Prostate gland (tissue), 2 donors: Measurements from ENCODE around the gene UCK2. TPM values are rescaled to one million over a fixed set of nuclear protein-coding genes. Genes with fewer than 3 reads are reported as not detected.

Experiments used
- DNase-seq: peaks from one replicate; pipeline ENCODE4 v3.0.0-alpha.2; 2019; ENCODE audit warnings: low spot score
- H3K27ac ChIP-seq, 2 donors: fragments of 200-600 bp; sonication (generic); 2 replicates each; pipeline ENCODE4 v1.5.1; 2017 to 2019
- H3K27me3 ChIP-seq: fragments of 200-600 bp; sonication (generic); replicated peaks from 2 replicates; pipeline ENCODE4 v1.5.1; 2019; ENCODE audit not compliant: insufficient read depth
- H3K36me3 ChIP-seq, 2 donors: fragments of 200-600 bp; sonication (generic); 1 replicate in 1 of 2; 2 replicates in 1 of 2; pipeline versions ENCODE4 v1.5.1 to v1.8.1; 2017 to 2019
- H3K4me1 ChIP-seq: fragments of 200-600 bp; sonication (generic); replicated peaks from 2 replicates; pipeline ENCODE4 v1.5.1; 2019
- H3K4me3 ChIP-seq, 2 donors: fragments of 200-600 bp; sonication (generic); 2 replicates each; pipeline ENCODE4 v1.5.1; 2017 to 2019
- H3K9me3 ChIP-seq: fragments of 200-600 bp; sonication (generic); 2 replicates; pipeline ENCODE4 v1.5.1; 2017
- POLR2A ChIP-seq: fragments of 450-650 bp; IDR thresholded peaks from one replicate; pipeline ENCODE4 v1.6.1; 2016; ENCODE audit warnings: antibody characterized with exemption, mild to moderate bottlenecking
- POLR2AphosphoS5 ChIP-seq: sonication (generic); formaldehyde crosslinking; IDR thresholded peaks from one replicate; pipeline ENCODE4 v1.6.1; 2017; ENCODE audit warnings: antibody characterized with exemption
- WGBS: methylation state at CpG from one replicate; pipeline ENCODE4 v1.1.5; 2018; 5-methylcytosine and 5-hydroxymethylcytosine counted together
- intact Hi-C: fragments of 100-400 bp; cut with DNase I; formaldehyde crosslinking; loops from one replicate; pipeline ENCODE4 v1.14.2; 2022
- total RNA-seq, 2 donors: library from RNA; depleted of rRNA; stranded (reverse); fragments of >200 nt; gene quantifications; one replicate each; pipeline ENCODE4 v1.1.0, GENCODE V29; 2016
- TF ChIP-seq, protein P1 (sequence below), 4 experiments: fragments of 200-600 bp in 2 of 4; fragments of 450-650 bp in 2 of 4; sonication (generic) in 2 of 4; IDR thresholded peaks; 1 replicate in 3 of 4; 2 replicates in 1 of 4; pipeline ENCODE4 v1.5.1; 2016 to 2019; ENCODE audit warnings: antibody characterized with exemption in 4 of 4, mild to moderate bottlenecking in 2 of 4, moderate library complexity in 2 of 4

Gene UCK2
- total RNA-seq, 2 donors from 2014 or later, result 23.8 to 25.9 TPM

- no peaks in the 10 kb centered on the region for H3K27me3 ChIP-seq
- 61% methylated on average over 4 of the region's 4 CpGs for WGBS
- H3K4me3 ChIP-seq, result no peak overlapping the region
- no peaks in the 10 kb centered on the region for H3K36me3 ChIP-seq
- H3K4me1 ChIP-seq, result no peaks in the 10 kb centered on the region
- H3K27ac ChIP-seq, result no peak overlapping the region
- no peaks in the 10 kb centered on the region for H3K9me3 ChIP-seq
- TF ChIP-seq POLR2A (no peak), POLR2AphosphoS5 (no peak)
- TF ChIP-seq, protein P1, sequence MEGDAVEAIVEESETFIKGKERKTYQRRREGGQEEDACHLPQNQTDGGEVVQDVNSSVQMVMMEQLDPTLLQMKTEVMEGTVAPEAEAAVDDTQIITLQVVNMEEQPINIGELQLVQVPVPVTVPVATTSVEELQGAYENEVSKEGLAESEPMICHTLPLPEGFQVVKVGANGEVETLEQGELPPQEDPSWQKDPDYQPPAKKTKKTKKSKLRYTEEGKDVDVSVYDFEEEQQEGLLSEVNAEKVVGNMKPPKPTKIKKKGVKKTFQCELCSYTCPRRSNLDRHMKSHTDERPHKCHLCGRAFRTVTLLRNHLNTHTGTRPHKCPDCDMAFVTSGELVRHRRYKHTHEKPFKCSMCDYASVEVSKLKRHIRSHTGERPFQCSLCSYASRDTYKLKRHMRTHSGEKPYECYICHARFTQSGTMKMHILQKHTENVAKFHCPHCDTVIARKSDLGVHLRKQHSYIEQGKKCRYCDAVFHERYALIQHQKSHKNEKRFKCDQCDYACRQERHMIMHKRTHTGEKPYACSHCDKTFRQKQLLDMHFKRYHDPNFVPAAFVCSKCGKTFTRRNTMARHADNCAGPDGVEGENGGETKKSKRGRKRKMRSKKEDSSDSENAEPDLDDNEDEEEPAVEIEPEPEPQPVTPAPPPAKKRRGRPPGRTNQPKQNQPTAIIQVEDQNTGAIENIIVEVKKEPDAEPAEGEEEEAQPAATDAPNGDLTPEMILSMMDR (IDR thresholded peaks at IDR 0.05), result no peak
- intact Hi-C loops, result no loop called here
- DNase-seq, result no peak
Measured at GRCh38 chr1:165942062-165942461, 114.6 kb downstream of the UCK2 start.

- Histone ChIP-seq H3K9me3 (no peaks in the 10 kb centered on the region), H3K27ac (no peak overlapping the region), H3K36me3 (no peaks in the 10 kb centered on the region), H3K4me3 (no peak overlapping the region), H3K27me3 (no peaks in the 10 kb centered on the region), H3K4me1 (no peaks in the 10 kb centered on the region)
- 77% methylated on average over 3 of the region's 3 CpGs for WGBS
- DNase-seq, result no peak
- TF ChIP-seq POLR2A (no peak), POLR2AphosphoS5 (no peak)
- TF ChIP-seq, protein P1 (IDR thresholded peaks at IDR 0.05), result no peak
- intact Hi-C loops, result no loop called here
Measured at GRCh38 chr1:165942927-165943597, 115.6 kb downstream of the UCK2 start.

DNA sequence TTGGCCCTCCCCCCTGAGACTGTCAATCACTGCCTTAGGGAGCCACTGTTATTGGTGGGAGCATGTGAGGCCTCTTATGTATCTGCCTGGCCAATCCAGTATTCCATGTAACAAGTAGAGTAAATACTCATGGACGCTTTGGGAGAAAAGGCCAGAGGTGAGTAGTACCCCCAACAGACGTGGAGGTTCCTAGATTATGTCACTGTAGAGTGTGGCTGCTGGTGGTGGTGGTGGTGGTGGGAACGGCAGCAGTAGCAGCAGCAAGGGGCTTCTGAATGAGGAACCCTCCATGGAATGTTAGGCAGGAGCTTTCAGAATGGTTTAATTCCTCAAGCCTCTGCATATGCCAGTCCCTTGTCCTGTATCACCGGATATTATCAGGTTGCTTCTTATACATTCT, 118.5 kb downstream of the UCK2 start:
- no peak for DNase-seq
- no peaks in the 10 kb centered on the region for H3K4me1 ChIP-seq
- H3K27ac ChIP-seq, result no peak overlapping the region
- no peaks in the 10 kb centered on the region for H3K36me3 ChIP-seq
- 88% methylated on average over 4 of the region's 4 CpGs for WGBS
- H3K27me3 ChIP-seq, result no peaks in the 10 kb centered on the region
- intact Hi-C loops, result no loop called here
- TF ChIP-seq POLR2A (no peak), POLR2AphosphoS5 (no peak)
- H3K4me3 ChIP-seq, result no peak overlapping the region
- H3K9me3 ChIP-seq, result no peaks in the 10 kb centered on the region

- Histone ChIP-seq H3K27ac (no peak overlapping the region), H3K27me3 (no peaks in the 10 kb centered on the region), H3K4me1 (no peaks in the 10 kb centered on the region), H3K4me3 (no peak overlapping the region), H3K36me3 (no peaks in the 10 kb centered on the region), H3K9me3 (no peaks in the 10 kb centered on the region)
- WGBS, result 97% methylated on average over 6 of the region's 6 CpGs
- TF ChIP-seq POLR2A (no peak), POLR2AphosphoS5 (no peak)
- TF ChIP-seq, protein P1 (IDR thresholded peaks at IDR 0.05), result no peak
- DNase-seq, result no peak
- intact Hi-C loops, result no loop called here
Measured at GRCh38 chr1:165947797-165948455, 120.5 kb downstream of the UCK2 start.

DNA sequence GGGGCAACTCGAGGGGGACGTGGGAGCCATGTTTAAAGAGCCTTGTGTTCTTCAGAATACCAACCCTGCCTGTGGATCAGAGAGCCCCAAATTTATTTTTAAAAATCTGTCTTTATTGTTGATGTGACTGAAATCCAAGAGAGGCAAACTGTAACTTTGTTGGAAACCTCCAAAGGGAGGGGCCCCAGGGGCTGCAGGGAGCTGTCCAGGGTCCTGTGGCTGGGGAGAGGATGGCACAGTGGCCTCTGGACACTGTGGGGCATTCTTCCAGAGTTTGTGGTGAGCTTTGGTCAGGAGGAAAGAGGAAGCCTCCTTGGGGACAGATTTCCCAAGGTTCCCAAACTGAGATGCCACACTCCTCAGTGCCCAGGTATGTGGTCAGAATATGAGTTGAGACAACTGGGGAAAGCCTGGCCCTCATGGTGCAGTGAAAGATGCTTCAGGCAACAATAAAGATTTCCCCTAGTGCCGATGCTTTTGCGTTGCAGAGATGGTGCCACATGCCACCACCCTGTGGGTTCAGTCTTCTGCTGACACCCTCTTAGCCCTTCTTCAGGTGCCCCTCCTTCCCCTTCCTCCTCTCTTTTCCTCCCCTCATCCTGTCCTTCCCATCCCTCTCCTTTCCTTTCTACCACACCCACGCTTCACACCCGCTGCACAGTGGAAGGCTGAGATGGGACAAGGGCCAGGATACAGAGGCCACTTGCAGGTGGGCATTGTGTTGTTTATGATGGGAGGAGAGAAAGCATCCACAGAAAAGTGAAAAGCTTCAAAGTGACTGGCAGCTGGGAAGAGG, 122.1 kb downstream of the UCK2 start:
- no peak for DNase-seq
- WGBS, result 60% methylated on average over 6 of the region's 6 CpGs
- intact Hi-C loops, result no loop called here
- H3K27ac ChIP-seq, result no peak overlapping the region
- no peaks in the 10 kb centered on the region for H3K36me3 ChIP-seq
- H3K9me3 ChIP-seq, result no peaks in the 10 kb centered on the region
- no peaks in the 10 kb centered on the region for H3K27me3 ChIP-seq
- no peaks in the 10 kb centered on the region for H3K4me1 ChIP-seq
- H3K4me3 ChIP-seq, result no peak overlapping the region
- TF ChIP-seq, protein P1 (IDR thresholded peaks at IDR 0.05), result no peak
- TF ChIP-seq POLR2AphosphoS5, result no peak
- no peak for TF ChIP-seq POLR2A
